Vagina (tissue), 2 donors: Measurements from ENCODE around the gene UTP20.
"Not testable (repeated sequence)": the region's sequence is repeated elsewhere in the genome, so short reads cannot be mapped to it uniquely, and the experiment has no call there.

Experiments used
- POLR2A ChIP-seq, 2 donors: fragments of 450-650 bp; IDR thresholded peaks; one replicate each; pipeline ENCODE4 v1.6.1; 2017; ENCODE audit warnings: antibody characterized with exemption in 2 of 2, mild to moderate bottlenecking in 2 of 2, moderate library complexity in 2 of 2
- POLR2AphosphoS5 ChIP-seq, 2 donors: sonication (generic); formaldehyde crosslinking; IDR thresholded peaks; one replicate each; pipeline ENCODE4 v1.9.0; 2017; ENCODE audit warnings: antibody characterized with exemption in 2 of 2, mild to moderate bottlenecking in 2 of 2, low read depth in 1 of 2; ENCODE audit not compliant: insufficient read depth in 1 of 2

DNA sequence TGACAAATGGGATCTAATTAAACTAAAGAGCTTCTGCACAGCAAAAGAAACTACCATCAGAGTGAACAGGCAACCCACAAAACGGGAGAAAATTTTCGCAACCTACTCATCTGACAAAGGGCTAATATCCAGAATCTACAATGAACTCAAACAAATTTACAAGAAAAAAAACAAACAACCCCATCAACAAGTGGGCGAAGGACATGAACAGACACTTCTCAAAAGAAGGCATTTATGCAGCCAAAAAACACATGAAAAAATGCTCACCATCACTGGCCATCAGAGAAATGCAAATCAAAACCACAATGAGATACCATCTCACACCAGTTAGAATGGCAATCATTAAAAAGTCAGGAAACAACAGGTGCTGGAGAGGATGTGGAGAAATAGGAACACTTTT is 111.3 kb downstream of the UTP20 start:
- TF ChIP-seq POLR2AphosphoS5 (IDR thresholded peaks at IDR 0.05; ENCODE audit: insufficient read depth in 1 of 2, low read depth in 1 of 2); POLR2A (IDR thresholded peaks at IDR 0.05): not testable (repeated sequence)
